Stomach smooth muscle (tissue), 2 donors: Measurements from ENCODE around the gene ITCH.
A peak's percentile ranks its signal among the peaks of the same experiment; 100 is the strongest.

Experiments
- H3K27ac ChIP-seq: one replicate; pipeline ENCODE4 v1.7.0; 2013; ENCODE audit warnings: mild to moderate bottlenecking, low read length, inconsistent platforms
- H3K27me3 ChIP-seq, 2 donors: one replicate each; pipeline ENCODE4 v1.7.0; 2013; ENCODE audit warnings: low read length in 2 of 2; ENCODE audit not compliant: insufficient read depth in 2 of 2, control insufficient read depth in 1 of 2
- H3K36me3 ChIP-seq, 2 donors: one replicate each; pipeline ENCODE4 v1.7.0; 2013; ENCODE audit warnings: low read length in 2 of 2; ENCODE audit not compliant: control insufficient read depth in 2 of 2, insufficient read depth in 2 of 2
- H3K4me1 ChIP-seq: one replicate; pipeline ENCODE4 v1.7.0; 2013; ENCODE audit warnings: low read length; ENCODE audit not compliant: control insufficient read depth, insufficient read depth
- H3K4me3 ChIP-seq, 2 donors: one replicate each; pipeline ENCODE4 v1.7.0; 2013; ENCODE audit warnings: low read length in 2 of 2
- H3K9ac ChIP-seq, 2 donors: one replicate each; pipeline ENCODE4 v1.7.0; 2013; ENCODE audit warnings: low read length in 2 of 2, mild to moderate bottlenecking in 1 of 2
- H3K9me3 ChIP-seq, 2 donors: one replicate each; pipeline ENCODE4 v1.7.0; 2013; ENCODE audit warnings: low read length in 2 of 2; ENCODE audit not compliant: control insufficient read depth in 2 of 2
- donor health status: healthy.
- donor health status: Pancreatic carcinoma.

The ITCH gene

DNA sequence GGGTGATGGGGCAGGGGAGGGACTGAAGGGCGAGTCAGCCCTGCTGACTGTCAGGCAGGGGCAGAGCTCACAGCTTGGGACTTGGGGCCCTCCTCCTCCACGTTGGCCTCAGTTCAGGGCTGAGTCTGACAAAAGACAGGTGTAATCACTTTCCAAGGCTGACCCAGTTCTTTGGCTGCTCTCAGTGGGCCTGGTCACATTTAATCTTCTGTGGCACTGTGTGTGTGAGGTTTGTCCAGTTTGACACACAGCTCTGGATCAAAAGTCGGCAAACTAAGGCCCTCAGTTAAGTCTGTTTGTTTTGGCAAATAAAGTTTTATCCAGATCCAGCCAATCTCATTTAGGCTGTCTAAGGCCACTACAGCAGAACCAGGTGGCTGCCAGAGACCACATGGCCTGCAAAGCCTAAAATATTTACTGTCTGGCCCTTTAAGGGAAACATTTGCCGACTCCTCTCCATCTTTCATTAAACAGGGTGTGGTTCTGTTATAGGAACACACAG lies 190.3 kb downstream of the ITCH start:
- Histone ChIP-seq H3K4me1 (peaks cover 12% of the 10 kb centered on the region), H3K36me3 (no peaks in the 10 kb centered on the region), H3K9ac (no peak overlapping the region)

DNA sequence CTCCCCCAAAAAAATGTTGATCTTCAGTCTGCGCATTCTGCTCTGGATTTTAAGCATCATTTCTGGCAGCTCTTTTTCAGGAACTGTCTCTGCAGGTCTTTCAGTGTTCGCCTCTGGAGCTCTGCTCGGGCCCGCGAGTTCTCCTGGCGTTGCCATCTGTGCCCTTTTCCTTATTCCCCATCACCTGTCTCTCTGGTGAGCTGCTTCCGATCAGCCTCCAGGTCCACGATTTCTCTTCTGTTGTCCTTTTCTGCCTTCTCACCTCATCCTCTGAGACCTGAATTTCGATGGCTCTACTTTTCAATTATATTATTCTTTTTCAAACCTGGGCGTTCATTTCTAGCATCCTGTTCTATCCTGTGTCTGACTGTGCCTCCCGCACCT lies 194.9 kb downstream of the ITCH start:
- Histone ChIP-seq H3K4me3 (peak overlapping the region; percentile 88 to 89), H3K27me3 (no peaks in the 10 kb centered on the region), H3K9ac (peak overlapping the region; percentile 96), H3K4me1 (peaks cover 19% of the 10 kb centered on the region), H3K36me3 (no peaks in the 10 kb centered on the region), H3K9me3 (no peaks in the 10 kb centered on the region), H3K27ac (peak overlapping the region; percentile 94)

More for the DNA sequence above, 190.3 kb downstream of the ITCH start:
- Histone ChIP-seq H3K27me3 (no peaks in the 10 kb centered on the region), H3K27ac (peak overlapping the region; percentile 41), H3K4me3 (no peak overlapping the region), H3K9me3 (no peaks in the 10 kb centered on the region)

DNA sequence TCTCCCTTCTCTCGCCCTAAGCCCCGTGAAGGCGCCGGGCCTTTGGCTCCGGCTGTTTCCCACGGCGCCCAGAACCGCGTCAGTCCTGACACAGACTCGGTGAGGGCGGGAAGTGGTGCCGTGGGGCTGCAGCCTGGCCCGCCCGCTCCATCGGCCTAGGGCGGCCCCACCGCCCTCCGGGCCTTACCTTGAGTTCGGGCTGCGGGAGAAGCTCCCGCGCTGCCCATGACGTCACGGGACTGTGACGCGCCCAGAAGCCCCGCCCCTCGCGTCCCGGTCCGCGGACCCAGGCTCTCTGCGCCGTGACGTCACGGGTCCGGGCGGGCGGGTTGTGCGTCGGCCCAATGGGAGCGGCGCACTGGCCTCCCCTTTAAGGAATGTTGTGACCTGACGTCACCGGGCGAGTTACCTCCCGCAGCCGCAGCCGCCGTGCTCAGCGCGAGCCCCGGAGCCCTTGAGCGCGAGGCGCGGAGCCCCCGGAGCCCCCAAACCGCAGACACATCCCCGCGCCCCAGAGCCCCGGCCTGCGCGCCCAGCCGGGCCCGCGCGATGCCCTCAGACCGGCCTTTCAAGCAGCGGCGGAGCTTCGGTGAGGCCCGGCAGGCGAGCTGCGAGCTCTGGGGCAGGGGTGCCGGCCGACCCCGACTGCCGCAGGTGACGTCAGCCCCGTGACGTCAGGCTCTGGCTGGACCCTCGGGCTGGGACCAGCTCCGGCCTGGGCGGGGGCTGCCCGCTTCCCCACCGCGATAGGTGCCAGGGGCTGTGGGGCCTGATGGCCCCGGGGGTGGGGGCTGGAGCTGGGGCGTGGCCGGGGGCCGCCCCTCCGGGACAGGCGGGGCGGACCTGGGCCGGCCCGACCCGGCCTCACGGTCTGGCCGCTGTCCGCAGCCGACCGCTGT lies 195.5 kb downstream of the ITCH start, which contains the start of gene MAP1LC3A:
MAP1LC3A (plus strand) TSS at position 399 of the 899 bp plus-strand sequence; CDS start at position 550, 151 bp downstream.
- H3K27ac ChIP-seq: peak within 1 kb of the TSS; percentile 94
- peaks cover 17% of the 10 kb centered on the region for H3K4me1 ChIP-seq
- H3K9me3 ChIP-seq: no peaks in the 10 kb centered on the region
- peak within 1 kb of the TSS; percentile 88 to 89 for H3K4me3 ChIP-seq
- no peaks in the 10 kb centered on the region for H3K36me3 ChIP-seq
- no peaks in the 10 kb centered on the region for H3K27me3 ChIP-seq
- H3K9ac ChIP-seq: peak within 1 kb of the TSS; percentile 96

DNA sequence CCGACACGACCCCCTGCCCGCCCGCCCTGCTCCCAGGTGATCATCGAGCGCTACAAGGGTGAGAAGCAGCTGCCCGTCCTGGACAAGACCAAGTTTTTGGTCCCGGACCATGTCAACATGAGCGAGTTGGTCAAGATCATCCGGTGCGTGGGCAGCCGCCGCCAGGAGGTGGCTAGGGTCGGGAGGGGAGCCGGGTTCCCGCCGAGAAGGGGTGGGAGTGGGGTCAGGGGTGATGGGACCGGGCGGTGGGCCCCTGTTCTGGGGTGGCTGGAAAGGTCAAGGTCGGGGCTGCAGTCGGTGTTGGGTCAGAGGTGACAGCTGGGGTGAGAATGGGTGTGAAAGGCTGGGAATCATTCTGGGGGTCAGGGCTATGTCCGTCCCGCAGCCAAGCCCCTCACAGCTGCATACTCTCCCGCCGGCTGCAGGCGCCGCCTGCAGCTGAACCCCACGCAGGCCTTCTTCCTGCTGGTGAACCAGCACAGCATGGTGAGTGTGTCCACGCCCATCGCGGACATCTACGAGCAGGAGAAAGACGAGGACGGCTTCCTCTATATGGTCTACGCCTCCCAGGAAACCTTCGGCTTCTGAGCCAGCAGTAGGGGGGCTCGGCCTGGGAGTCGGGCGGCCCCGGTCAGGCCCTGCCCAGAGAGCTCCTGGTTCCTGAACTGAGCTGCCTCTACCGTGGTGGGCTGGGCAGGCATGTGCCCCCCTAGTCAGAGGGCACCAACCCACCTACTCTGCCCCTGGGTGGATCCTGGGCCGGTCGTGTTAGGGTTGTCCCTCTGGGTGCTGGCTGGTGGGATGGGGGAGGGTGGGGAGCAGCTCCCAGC lies 196.5 kb downstream of the ITCH start:
- H3K4me1 ChIP-seq: peaks cover 13% of the 10 kb centered on the region
- H3K27me3 ChIP-seq: no peaks in the 10 kb centered on the region
- H3K27ac ChIP-seq: peak overlapping the region; percentile 94
- no peaks in the 10 kb centered on the region for H3K36me3 ChIP-seq
- H3K9ac ChIP-seq: peak overlapping the region in 1 of 2 donors; percentile 28
- H3K4me3 ChIP-seq: peak overlapping the region; percentile 36 to 89
- H3K9me3 ChIP-seq: no peaks in the 10 kb centered on the region

DNA sequence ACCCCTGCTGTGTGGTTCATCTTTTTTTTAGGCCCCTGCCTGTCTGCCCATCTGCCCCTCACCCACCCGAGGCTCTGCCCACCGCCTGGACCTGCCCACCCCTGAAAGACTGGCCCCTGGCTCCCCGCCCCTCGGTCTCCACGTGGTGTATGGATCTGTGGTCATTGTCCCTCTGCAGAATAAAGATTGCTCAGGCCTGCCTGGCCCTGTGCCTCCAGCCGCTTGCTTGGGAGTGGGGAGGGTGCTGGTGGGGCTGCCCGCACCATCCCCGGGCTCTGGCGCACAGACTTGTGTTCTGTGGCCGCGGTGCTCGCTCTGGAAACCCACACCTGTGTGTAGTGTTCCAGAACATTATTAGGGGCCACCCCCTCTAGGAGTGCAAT lies 197.1 kb downstream of the ITCH start:
- Histone ChIP-seq H3K36me3 (no peaks in the 10 kb centered on the region), H3K9ac (no peak overlapping the region), H3K4me3 (no peak overlapping the region), H3K9me3 (no peaks in the 10 kb centered on the region), H3K27ac (peak overlapping the region; percentile 94), H3K27me3 (no peaks in the 10 kb centered on the region), H3K4me1 (peaks cover 13% of the 10 kb centered on the region)

DNA sequence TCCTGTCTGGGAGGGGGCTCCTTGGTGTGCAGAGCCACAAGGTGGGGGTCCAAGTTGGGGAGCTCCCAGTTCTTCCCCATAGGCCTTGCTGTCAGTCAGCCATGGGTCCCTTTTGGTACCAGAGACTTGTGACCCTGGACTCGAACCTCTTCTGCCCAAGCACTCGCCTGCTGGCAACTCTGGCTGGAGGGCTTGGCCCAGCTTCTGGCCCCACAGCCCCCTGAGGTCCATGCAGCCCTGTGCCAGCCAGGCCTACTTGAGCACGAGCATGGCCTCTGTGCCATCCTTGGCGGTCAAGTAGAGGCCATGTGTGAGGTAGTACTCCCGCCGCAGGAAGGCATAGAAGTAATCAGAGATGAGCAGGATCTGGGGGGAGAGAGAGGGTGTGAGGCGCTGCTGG lies 197.5 kb downstream of the ITCH start:
- Histone ChIP-seq H3K9me3 (no peaks in the 10 kb centered on the region), H3K9ac (no peak overlapping the region), H3K27ac (no peak overlapping the region), H3K4me1 (peaks cover 13% of the 10 kb centered on the region), H3K36me3 (no peaks in the 10 kb centered on the region), H3K4me3 (no peak overlapping the region), H3K27me3 (no peaks in the 10 kb centered on the region)
